ENCODE data around the gene BCL2.
"Not testable (repeated sequence)": the region's sequence is repeated elsewhere in the genome, so short reads cannot be mapped to it uniquely, and the experiment has no call there.

Gene BCL2

DNA sequence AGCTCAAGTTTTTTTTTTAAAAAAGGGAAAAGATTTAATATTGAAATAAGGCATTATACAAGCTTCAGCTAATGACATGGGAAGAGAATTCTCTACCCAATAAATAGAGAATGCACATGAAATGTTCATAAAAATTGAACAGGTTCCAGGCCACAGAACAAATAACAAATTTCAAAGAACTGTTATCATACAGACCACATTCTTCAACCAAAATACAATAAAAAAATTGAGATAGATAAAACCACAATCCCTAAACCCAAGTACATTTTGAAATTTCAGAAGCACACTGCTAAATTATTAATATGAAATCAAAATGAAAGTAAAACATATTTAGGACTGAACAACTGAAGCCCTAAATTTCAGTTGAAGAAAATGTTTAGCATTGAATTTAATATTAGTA, 89.6 kb downstream of the BCL2 start:
- DNase-seq: no peak

DNA sequence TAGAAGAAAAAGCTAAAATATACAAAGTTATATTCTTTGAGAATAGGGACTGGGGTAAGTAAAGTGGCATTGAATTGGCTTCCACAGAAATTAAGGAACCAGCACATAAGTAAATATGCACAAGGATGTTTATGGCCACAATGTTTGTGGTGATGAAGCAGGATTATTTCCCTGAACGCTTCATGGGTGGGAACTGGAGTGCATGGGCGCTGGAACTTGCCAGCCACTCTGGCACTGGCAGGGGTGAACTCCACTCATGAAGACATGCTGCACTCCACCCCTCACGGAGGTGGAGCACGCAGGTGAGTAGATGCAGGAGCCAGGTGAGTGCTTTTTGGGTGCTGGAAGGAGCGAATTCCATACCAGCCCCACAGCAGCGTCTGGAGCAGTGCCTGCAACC, 94.1 kb downstream of the BCL2 start:
- no peak for DNase-seq

DNA sequence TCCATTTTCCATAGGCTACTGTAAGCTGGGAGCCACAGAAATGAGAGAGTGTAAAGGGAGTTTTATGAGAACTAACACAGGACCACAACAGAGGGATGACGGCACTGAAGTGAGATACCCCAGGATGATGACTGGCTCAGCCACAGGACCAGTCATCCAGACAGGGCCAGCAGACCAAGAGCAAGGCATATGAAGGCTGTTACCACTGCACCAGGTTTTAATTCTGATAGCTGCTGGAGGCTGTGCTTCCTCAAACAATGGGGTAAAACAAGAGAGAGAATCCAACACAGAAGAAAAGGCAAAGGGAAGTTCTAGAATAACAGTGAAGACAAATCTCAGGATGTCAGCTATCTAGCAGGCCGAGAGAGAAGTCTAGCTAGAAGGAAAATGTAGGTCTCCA, 94.9 kb downstream of the BCL2 start:
- DNase-seq: no peak

DNA sequence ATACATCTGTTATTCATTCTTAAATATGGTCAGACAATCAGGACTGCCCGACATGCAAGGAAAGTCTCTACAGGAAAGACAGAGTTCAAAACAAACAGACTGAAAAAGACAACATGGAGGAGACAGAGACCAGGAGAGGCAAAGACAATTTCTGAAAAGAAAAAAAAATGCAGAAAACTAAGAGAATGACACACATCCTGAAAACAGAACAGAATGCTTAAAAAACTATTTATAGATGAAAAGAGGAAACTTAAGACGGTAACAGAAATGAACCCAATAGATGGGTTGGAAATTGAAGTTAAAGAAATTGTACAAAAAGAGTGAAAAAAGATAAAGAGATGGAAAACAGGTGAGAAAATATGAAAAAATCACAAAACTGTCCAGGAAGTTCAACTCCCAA, 95.7 kb downstream of the BCL2 start:
- DNase-seq: no peak

DNA sequence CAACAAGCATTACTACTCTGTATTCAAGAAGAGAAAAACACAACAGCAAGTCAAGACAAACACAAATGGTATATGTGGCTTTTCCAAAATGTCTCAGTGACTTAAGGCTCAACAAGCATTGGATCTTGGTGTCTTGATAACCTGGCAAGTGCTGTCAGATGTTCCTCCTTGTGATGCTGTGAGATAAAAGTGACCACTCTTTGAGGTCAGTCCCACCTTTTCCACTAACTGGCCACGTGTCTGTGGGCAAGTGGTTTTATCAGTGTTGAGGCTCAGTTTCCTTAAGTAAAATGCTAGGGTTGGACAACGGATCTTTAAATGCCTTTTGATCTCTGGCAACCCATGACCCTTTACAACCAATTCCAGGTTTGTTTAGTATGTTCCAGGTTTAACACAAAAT, 98.7 kb downstream of the BCL2 start:
- DNase-seq: no peak

DNA sequence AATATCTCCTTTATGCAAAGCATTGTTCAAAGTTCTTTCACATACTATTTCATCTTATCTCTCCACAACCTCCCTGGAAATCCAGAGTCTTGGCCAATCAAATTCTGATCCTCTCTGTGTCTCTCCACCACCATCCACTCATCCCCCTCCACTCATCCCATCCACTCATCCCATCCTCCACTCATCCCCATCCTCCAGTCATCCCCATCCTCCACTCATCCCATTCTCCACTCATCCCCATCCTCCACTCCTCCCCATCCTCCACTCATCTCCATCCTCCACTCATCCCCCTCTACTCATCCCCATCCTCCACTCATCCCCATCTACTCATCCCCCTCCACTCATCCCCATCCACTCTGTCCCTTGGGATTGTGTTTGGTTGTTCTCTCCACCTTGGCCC, 101.1 kb downstream of the BCL2 start:
- no peak for DNase-seq

DNA sequence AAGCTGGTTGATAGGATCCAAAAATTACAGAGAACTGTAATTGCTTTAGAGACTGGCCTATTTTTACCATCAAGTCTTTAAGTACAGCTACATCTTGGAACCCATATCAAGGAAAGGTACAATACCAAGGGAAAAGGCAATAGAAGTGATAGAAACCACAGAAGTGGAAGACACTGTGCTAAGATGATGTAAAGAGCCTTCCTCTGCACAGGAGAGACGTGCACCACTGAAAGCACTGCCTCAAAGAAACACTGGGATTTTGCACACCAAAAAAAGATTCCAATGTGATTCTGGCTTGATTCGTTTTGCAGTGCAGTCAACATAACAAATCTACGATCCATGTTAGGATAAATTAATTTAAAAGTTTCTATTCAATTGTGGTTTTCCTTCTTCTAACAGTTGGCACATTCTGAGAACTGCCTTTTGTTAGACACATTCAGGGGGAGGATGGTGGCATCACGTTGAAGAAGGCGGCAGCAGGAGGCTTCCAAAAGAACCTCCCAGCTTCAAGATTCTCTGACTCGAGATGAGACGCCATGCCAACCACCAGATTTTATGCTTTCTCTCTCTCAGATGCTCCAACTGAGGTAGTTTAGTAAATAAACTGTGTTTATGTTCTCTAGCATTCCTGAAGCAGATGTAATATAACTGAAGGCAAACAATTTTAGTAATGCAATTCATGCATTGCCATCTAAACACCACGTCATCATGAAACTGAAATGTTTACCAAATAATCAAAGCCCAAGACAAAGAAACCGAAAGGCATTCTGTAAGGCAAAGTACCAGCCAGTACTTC, 102.9 kb downstream of the BCL2 start:
- DNase-seq: no peak

DNA sequence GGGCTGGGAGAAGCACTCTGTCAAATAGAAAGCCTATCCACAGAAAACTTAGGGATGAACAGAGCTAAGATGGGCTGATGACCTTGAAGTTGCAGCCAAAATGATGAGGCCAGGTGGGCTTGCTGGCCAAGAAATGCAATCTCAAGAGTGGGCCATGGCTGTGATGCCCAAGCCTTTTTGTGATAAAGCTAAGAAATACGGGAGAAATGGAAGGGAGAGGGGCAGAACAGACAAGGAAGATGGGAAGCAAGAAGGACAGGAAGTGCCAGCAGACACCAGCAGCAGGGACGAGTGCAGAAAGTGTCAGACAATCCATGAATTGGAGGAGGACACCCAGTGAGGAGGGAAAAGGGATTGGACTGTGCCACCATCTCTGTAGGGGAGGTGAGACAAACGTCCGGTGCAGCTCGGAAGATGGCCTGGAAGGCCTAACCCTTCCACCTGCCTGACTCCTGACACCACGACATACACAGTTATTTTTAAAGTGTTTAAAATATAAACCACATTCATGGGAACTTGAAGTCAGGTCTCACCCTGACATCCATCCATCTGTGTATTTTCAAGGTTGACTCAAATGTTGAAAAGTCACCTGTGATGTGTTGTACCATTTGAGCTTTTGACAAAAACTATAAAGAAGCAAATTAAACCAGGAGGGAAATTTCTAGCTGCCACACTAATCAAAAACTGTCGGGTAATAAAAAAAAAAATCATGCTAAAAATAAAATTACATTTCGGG, 105.5 kb downstream of the BCL2 start:
- no peak for DNase-seq

DNA sequence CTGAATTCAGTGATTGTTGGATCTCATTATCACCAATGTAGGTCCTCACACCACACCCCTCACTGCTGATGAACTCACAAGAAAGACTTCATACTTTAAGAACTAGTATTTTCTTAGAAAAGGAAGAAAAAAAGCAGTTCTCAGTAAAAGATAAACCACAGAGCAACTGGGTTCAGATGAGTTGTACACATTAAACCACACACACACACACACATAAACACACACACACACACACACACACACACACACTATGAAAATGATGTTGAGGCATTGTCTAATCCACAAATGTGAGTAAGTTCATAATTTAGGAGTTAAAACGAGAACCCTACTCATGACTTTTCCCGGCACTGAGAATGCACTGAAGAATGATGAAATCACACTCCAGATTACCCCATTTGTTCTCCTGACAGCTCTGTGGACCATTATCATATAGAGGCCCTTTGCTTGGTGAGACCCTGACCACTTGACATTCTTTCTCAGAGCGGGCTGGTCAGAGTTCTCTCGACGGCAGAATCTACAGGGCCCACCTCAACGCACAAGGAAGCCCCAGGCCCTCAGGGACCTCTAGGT, 106.2 kb downstream of the BCL2 start:
- DNase-seq: no peak

DNA sequence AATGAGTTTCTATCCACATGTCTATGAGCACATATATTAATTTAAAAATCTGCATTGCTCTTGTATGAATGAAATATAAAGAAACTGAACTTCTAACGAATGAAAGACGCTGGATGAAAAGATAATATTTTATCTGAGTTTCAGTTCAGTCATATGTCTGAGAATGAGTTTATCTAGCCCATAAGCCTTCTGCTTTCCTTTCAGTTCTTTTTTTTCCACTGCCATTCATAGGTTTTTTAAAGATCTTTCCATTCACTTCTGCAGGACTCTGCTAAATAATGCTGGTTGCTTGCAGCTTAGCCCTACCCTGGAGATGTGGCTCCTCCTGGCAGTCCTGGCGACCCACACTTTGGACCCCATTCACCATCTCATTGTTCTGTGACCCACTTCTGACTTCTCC, 109.0 kb downstream of the BCL2 start:
- no peak for DNase-seq

DNA sequence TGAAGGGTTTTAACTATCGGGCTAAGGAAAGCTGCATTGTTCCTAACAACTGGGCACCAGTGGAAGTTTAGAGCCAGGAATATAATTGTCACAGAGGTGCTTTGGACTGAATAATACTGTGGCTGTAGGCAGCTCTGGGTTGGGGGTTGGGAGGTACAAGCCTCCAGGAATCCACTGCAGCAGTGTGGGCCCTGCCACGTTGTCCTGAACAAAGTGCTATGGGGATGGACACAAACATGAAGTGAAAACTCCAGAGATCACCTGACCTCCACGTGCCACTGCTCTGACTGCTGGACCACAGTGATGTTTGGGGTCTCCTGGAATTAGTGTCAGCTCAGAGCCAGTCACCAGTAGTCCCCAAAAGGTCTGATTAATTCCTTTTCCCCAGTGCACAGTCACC, 110.9 kb downstream of the BCL2 start:
- no peak for DNase-seq

DNA sequence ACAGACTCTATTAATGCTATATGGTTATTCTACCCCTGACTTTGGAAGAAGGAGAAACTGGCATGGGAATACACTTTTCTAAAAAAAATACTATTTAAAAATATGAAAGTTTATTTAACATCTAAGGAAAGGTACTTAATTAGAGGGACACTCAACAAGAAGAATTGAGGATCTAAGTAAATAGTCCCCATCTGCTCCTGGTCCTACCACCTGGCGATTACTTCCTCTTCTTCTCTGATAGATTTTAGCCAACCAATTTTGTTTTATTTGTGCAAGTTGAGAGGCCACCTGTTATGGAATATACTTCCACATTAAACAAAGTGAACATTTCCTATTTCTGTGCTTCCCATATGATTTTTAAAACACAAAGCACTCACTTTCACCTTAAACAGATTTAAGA, 111.7 kb downstream of the BCL2 start:
- DNase-seq: peak; percentile 5

DNA sequence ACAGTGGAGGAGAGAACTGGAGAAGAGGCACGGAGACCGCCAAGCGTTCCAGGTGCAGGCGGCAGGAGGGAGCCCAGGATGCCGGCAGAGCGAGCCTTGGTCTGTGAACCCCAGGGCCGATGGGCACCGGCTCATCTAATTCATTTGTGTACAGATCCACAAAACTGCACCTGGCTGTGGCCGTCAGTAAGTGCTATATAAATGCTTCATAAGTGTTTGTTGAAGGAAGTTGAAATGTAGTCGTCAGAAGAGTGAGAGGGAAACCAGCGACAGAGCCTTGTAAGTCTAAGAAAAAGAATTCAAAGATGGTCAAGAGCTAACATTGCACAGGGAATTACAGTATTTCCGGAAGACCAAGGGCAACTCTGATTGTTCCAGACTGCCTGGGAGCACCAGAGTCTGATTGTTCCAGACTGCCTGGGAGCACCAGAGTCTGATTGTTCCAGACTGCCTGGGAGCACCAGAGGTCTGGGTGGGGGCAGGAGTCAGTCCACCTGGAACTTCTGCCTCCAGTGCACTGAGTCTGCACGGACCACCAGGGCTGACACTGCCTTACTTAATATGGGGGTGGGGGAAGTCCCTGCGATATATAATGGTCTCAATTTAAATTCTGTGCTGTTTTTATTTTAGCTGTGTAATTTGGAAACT, 112.3 kb downstream of the BCL2 start:
- DNase-seq: no peak

DNA sequence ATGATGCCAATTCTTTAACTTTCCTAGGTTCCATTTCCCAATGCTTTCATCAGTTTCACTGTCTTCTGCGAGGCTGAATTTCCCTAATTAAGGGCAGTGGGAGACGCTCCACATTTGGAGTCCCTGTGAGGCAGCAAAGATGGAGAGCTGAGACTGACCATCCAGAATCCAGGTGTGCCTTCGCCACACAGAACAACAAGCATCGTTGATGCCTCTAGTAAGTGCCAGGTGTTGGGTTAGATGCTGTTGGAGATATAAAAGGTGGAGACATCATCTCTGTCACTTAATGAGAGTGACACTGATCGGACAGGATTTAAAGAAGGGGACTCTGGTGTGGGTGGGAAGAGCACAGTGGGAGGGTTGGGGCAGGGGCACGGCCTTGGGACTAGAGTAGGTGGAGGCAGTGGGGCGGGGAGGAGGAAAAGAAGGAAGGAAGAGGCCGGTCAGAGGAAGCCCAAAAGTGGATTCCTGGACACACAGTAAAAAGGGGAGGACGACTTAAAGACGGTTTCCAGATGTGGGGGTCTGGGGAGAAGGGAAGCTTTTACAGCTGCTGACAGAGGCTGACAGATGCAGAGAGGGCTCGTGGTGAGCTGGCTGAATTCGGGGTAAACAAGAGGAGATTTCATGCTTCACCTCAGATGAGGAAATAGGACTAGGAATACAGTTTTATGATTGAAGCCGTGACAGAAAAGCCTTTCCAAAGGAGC, 113.0 kb downstream of the BCL2 start:
- DNase-seq: no peak

DNA sequence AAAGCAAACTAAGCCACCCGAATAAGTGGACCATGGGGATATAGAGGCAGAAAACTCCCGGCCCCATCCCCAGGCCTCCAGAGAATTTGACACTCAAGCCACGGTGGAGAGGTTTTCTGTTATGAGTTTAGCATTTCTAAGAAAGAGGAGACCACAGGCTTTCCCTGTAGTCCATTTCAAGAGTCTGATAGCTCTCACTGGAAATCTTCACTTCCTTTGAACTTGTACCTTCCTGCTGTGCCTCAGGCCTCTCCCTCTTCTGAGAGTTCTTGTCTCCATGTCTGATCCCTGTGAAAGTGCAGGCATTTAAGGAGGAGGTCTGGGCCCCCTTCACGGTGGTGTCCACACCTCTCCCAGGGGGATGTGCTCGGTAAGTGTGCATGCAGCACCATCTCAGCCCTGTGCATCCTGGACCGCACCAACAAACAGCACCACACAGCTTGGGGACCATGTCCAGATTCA, 113.7 kb downstream of the BCL2 start:
- no peak for DNase-seq

DNA sequence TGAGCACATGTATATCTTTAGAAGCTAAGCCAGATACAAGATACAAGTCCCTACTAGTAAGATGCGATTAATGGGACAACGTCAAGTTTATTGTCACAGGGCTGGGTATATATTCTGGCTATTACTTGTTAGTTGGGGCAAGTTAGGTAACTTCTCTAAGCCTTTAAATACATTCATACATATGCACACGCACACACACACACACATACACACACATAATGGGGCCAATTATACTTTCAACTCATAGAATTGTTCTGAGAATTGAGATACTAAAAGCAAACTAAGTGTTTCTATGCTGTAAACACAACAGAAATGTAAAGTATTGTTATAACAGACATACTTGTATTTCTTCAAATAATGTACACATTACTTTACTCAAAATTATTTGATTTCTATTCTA, 116.1 kb downstream of the BCL2 start:
- DNase-seq: no peak

DNA sequence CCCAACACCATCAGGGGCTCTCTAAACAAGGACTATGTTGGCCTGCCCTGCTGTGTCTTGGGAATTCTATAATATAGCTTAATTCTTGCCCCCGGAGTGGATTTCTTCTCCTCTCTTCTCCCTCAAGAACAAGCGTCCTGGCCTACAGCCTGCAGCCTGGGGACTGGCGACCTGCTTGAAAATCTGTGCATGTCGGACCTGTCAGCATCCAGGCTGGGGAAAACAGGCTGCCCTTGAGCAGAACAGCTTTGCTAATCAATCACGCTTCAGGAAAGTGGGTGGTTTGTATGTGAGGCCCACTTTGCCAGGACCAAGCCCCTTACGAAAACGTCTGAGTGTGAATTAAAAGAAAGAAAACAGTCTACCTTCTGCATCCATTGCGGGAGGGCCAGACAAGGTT, 116.7 kb downstream of the BCL2 start:
- DNase-seq: no peak

DNA sequence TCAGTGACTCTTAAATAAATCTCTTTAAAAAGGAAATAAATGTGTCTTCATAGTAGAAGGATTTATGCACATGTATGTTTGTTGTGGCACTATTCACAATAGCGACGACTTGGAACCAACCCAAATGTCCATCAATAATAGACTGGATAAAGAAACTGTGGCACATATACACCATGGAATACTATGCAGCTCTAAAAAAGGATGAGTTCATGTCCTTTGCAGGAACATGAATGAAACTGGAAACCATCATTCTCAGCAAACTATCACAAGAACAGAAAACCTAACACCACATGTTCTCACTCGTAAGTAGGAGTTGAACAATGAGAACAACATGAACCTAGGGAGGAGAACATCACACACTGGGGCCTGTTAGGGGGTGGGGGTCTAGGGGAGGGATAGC, 118.1 kb downstream of the BCL2 start:
- DNase-seq: not testable (repeated sequence)

DNA sequence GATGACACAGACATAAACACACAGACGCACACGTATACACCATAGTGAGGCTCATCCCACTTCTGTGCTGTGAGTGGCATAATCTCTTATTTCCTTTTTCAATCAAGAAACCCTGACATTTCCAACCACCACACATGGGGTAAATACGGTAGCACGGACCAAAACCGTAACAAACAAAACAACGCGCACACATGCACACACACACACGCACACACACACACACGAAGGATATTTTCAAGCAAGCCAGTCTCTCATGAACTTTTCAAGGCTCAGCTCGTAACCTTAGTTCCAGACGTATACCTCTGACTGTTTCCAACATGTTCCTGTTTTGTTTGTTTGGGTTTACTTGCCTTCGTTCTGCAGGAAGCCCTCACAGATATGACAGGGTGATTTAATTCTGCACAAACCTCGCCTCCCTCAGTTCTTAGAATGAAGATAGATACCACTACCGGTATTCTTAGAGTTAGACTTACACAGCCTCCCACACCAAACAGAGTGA, 119.8 kb downstream of the BCL2 start:
- no peak for DNase-seq

DNA sequence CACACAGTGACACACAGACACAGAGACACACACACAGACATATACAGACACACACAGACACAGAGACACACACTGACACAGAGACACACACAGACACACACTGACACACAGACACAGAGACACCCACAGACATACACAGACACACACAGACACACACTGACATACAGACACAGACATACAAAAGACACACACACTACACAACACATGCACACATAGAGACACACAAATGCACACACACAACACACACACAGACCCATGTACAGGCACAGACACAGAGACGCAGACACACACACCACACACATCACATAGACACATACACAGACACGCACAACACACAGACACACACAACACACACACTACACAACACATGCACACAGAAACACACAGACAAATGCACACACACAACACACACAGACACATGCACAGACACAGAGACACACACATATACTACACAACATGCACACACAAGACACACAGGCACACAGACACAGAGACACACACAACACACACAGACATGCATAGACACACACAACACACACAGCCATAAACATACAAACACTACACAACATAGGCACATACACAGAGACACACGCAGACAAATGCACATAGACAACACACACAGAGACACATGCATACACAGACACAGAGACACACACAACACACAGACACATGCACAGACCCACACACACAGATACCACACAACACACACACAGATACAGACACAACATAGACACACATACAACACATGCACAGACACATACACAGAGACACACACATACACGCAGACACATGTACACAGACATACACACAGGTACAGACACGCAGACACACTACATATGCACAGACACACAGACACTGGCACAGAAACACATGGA, 120.5 kb downstream of the BCL2 start:
- DNase-seq: no peak

DNA sequence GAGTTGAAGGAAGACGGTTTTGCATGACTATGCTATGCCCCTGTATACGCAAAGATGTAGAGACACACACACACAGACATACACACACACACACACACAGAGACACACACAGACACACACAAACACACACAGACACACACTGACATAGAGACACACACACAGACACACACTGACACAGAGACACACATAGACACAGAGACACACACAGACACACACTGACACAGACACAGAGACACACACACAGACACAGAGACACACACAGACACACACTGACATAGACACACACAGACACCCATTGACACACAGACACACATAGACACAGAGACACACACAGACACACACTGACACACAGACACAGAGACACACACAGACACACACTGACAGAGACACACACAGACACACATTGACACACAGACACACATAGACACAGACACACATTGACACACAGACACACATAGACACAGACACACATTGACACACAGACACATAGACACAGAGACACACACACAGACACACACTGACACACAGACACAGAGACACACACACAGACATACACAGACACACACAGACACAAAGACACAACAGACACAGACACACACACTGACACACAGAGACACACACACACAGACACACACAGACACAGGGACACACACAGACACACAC, 121.3 kb downstream of the BCL2 start:
- no peak for DNase-seq

Data from NCI-H1694 treated with DMSO at 0.1 percent for 48 hours (cell line).